ENCODE measurements around the gene CYTH1. TPM values are rescaled to one million over a fixed set of nuclear protein-coding genes. Genes with fewer than 3 reads are reported as not detected.
A peak's percentile ranks its signal among the peaks of the same experiment; 100 is the strongest.

CYTH1 gene
- total RNA-seq, 1 donor from 2014 or later, result 80.8 TPM

DNA sequence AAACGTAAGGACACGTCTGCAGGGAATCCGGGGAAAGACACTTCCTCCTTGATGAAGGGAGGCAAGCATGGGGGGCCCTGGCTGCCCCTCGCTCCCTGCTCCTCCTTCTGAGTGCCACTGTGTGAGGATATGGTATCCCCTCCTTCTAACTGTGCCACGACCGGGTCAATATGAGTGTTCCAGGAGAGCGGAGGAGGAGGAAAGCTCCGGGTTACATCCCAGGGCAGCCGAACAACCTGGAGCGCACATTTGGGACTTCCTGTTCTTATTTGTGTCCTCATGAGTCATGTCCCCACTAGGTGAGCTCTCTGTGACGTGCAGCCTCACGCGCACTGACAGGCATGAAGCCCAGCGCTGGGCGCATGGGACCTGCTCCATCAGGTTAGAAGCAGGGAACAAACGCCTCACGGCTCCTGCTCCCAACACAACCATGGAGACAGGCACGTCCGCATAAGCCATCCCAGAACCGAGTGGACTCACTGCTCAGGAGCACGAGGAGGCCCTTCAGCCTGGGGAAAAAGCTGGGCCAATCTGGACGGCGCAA, 112.0 kb downstream of the CYTH1 start:
- no peak for DNase-seq (ENCODE audit: low spot score)
- TF ChIP-seq, protein P1, sequence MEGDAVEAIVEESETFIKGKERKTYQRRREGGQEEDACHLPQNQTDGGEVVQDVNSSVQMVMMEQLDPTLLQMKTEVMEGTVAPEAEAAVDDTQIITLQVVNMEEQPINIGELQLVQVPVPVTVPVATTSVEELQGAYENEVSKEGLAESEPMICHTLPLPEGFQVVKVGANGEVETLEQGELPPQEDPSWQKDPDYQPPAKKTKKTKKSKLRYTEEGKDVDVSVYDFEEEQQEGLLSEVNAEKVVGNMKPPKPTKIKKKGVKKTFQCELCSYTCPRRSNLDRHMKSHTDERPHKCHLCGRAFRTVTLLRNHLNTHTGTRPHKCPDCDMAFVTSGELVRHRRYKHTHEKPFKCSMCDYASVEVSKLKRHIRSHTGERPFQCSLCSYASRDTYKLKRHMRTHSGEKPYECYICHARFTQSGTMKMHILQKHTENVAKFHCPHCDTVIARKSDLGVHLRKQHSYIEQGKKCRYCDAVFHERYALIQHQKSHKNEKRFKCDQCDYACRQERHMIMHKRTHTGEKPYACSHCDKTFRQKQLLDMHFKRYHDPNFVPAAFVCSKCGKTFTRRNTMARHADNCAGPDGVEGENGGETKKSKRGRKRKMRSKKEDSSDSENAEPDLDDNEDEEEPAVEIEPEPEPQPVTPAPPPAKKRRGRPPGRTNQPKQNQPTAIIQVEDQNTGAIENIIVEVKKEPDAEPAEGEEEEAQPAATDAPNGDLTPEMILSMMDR (IDR thresholded peaks at IDR 0.05), result no peak
- H3K9me3 Mint-ChIP-seq (ENCODE audit: low read depth), result no peaks in the 10 kb centered on the region
- peaks cover 49% of the 10 kb centered on the region for H3K4me1 Mint-ChIP-seq (ENCODE audit: low read depth)
- H3K36me3 Mint-ChIP-seq (ENCODE audit: low read depth), result peaks cover 16% of the 10 kb centered on the region
- no peaks in the 10 kb centered on the region for H3K27me3 Mint-ChIP-seq (ENCODE audit: low read depth)
- H3K27ac Mint-ChIP-seq (ENCODE audit: unreplicated experiment), result no peak overlapping the region
- H3K4me3 Mint-ChIP-seq (ENCODE audit: unreplicated experiment), result no peak overlapping the region

DNA sequence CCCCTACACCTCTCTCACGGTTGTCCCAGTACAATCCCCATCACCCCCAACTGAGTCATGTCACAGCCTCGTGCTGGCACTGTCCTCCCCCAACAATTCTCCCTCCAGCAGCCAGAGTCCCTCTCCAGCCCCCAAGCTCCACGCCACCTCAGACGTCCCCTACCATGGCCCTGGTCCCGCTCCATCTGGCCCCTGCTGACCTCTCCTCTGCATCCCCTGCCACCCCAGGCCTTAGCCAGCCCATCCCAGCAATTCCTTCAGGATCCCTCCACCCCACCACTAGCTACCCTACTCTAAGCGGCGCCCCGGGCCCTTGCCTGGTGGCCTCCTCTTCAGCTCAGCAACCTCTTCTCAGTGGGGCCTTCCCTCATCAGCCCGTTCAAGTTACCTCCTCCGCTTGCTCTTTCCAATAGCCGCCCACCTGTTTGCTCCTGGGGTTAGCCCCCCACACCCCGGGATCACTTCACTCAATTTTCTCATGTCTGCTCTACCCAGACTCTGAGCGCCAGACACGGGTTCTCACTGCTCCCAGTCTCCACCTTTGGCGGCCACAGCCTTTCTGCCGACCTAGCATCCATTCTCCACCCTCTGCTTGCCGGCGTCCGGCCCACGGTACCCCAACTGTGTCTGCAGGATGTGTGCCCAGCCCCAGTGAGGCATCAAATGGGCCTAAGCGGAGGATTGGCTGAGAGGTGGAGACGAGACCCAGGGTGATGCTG, 112.7 kb downstream of the CYTH1 start:
- Mint-ChIP-seq H3K9me3 (ENCODE audit: low read depth) (no peaks in the 10 kb centered on the region), H3K27me3 (ENCODE audit: low read depth) (no peaks in the 10 kb centered on the region), H3K4me3 (ENCODE audit: unreplicated experiment) (no peak overlapping the region), H3K27ac (ENCODE audit: unreplicated experiment) (no peak overlapping the region), H3K36me3 (ENCODE audit: low read depth) (peaks cover 12% of the 10 kb centered on the region), H3K4me1 (ENCODE audit: low read depth) (peaks cover 47% of the 10 kb centered on the region)
- TF ChIP-seq, protein P1 (IDR thresholded peaks at IDR 0.05), result no peak
- DNase-seq (ENCODE audit: low spot score), result no peak

DNA sequence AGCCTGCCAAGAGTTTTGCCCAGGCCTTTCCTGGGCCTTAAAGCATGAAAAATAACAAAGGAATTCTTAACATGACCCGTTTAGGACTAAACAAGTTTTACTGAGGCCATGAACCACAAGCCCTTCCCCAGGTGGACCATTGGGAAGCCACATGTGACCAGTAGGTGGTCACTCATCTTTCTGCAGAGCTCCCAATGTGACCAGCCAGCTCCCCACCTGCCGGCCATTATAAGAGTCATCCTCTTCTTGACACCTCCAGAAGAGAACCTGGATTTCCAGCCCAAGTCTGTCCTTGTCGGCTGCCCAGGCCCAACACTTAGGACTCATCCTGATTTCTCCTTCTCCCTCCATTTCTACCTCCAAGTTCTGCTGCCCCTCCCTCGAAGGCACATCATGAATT, 113.2 kb downstream of the CYTH1 start:
- DNase-seq (ENCODE audit: low spot score), result no peak
- Mint-ChIP-seq H3K4me1 (ENCODE audit: low read depth) (peaks cover 43% of the 10 kb centered on the region), H3K27ac (ENCODE audit: unreplicated experiment) (no peak overlapping the region), H3K9me3 (ENCODE audit: low read depth) (no peaks in the 10 kb centered on the region), H3K36me3 (ENCODE audit: low read depth) (peaks cover 9% of the 10 kb centered on the region), H3K27me3 (ENCODE audit: low read depth) (no peaks in the 10 kb centered on the region), H3K4me3 (ENCODE audit: unreplicated experiment) (no peak overlapping the region)
- TF ChIP-seq, protein P1 (IDR thresholded peaks at IDR 0.05), result no peak

DNA sequence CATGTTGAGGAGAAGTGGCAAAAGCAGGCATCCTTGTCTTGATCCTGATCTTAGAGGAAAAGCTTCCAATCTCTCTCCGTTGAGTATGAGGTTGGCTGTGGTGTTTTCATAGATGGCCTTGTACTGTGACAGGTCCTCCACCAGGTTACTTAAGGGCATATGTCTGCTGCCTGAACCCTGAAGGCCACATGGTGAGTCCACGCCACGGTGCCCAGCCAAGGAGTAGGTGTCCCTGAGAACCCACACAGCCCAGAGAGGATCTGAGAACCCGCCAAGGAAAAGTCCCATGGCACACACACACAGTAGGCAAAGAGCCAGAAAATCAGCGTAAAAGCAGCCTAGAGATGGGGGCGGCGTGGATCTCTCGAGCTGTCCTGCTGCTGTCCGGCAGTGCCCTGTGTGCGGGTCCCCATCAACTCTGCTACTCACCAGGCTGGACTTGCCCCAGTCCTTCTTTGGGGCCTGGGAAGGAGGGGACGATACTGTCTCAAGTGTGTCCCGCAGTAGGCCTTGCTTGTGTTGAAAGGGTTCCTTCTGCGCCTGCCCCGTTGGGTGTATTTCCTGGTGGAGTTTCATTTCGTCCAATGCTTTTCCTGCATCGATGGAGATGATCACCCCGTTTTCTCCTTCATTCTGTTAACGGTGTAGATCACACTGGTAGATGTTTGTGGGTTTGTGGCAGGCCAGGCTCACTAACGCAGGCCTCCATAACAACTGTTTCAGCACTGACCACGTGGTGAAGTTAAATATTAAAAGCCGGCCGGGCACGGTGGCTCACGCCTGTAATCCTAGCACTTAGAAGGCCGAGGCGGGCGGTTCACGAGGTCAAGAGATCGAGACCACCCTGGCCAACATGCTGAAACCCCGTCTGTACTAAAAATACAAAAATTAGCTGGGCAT, 114.1 kb downstream of the CYTH1 start:
- TF ChIP-seq, protein P1 (IDR thresholded peaks at IDR 0.05), result no peak
- Mint-ChIP-seq H3K27me3 (ENCODE audit: low read depth) (no peaks in the 10 kb centered on the region), H3K9me3 (ENCODE audit: low read depth) (no peaks in the 10 kb centered on the region), H3K36me3 (ENCODE audit: low read depth) (peaks cover 2% of the 10 kb centered on the region), H3K4me3 (ENCODE audit: unreplicated experiment) (no peak overlapping the region), H3K27ac (ENCODE audit: unreplicated experiment) (no peak overlapping the region), H3K4me1 (ENCODE audit: low read depth) (peaks cover 34% of the 10 kb centered on the region)
- DNase-seq (ENCODE audit: low spot score), result no peak

DNA sequence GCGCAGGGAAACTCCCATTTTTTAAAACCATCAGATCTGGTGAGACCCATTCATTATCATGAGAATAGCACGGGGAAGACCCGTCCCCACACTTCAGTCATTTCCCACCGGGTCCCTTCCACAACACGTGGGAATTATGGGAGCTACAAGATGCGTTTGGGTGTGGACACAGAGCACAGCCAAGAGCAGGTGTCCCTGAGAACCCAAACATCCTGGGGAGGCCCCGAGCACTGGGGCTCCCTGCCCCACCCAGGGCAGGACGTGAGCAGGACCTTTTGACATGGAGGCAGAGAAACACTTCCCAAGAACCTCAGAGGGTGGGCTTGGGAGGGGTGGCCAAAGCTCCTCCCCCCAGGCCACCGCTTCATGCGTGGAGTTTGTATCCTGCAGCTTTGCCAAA, 115.0 kb downstream of the CYTH1 start:
- peak overlapping the region; percentile 50 for H3K27ac Mint-ChIP-seq (ENCODE audit: unreplicated experiment)

More for the DNA sequence above, 115.0 kb downstream of the CYTH1 start:
- H3K4me3 Mint-ChIP-seq (ENCODE audit: unreplicated experiment), result no peak overlapping the region
- no peaks in the 10 kb centered on the region for H3K27me3 Mint-ChIP-seq (ENCODE audit: low read depth)
- TF ChIP-seq, protein P1 (IDR thresholded peaks at IDR 0.05), result no peak
- H3K36me3 Mint-ChIP-seq (ENCODE audit: low read depth), result peaks cover 2% of the 10 kb centered on the region
- H3K4me1 Mint-ChIP-seq (ENCODE audit: low read depth), result peaks cover 28% of the 10 kb centered on the region
- DNase-seq (ENCODE audit: low spot score), result no peak
- no peaks in the 10 kb centered on the region for H3K9me3 Mint-ChIP-seq (ENCODE audit: low read depth)
